Measurements from ENCODE around the gene CAP2.

Gene CAP2

GRCh38 chr6:17511084-17511483 lies 117.7 kb downstream of the CAP2 start:
- no peak for DNase-seq
- H3K36me3 ChIP-seq (ENCODE audit: control insufficient read depth in 1 of 2, insufficient read depth in 2 of 2, low read length in 2 of 2), result peaks cover 24 to 38% of the 10 kb centered on the region in 2 experiments
- no peak overlapping the region for H4K12ac ChIP-seq (ENCODE audit: low read depth, low read length)
- no peak overlapping the region for H2BK120ac ChIP-seq (ENCODE audit: insufficient read depth, low read length, poor library complexity)
- no peak overlapping the region for H2AK5ac ChIP-seq (ENCODE audit: low read length)
- H2BK5ac ChIP-seq (ENCODE audit: low read depth, low read length, poor library complexity), result no peak overlapping the region
- no peak overlapping the region for H3K14ac ChIP-seq (ENCODE audit: low read length)
- no peak overlapping the region for H2BK12ac ChIP-seq (ENCODE audit: low read length)
- no peaks in the 10 kb centered on the region for H3K79me1 ChIP-seq (ENCODE audit: low read length)
- H3K9ac ChIP-seq (ENCODE audit: low read length), result no peak overlapping the region
- no CpG with 5 or more reads among the region's 11 CpGs for WGBS (ENCODE audit: extremely low coverage, insufficient coverage, insufficient read length)
- no peaks in the 10 kb centered on the region for H3K27me3 ChIP-seq (ENCODE audit: insufficient read depth, low read length)
- no peak overlapping the region for H3K27ac ChIP-seq (ENCODE audit: low read depth, low read length)
- H4K91ac ChIP-seq (ENCODE audit: low read depth, low read length), result no peak overlapping the region
- no peak overlapping the region for H3K23ac ChIP-seq (ENCODE audit: low read length)
- H3K79me2 ChIP-seq (ENCODE audit: control insufficient read depth, insufficient read depth, low read length, poor library complexity), result no peaks in the 10 kb centered on the region
- no peak overlapping the region for H2AFZ ChIP-seq (ENCODE audit: insufficient read depth, low read length, poor library complexity)
- H3K4me3 ChIP-seq (ENCODE audit: low read depth, low read length), result no peak overlapping the region
- H3K9me3 ChIP-seq (ENCODE audit: insufficient read depth, low read depth, low read length), result no peaks in the 10 kb centered on the region
- peaks cover 0 to under 1% of the 10 kb centered on the region in 2 experiments for H3K4me1 ChIP-seq (ENCODE audit: control insufficient read depth in 1 of 2, insufficient read depth in 2 of 2, low read length in 2 of 2)
- H4K8ac ChIP-seq (ENCODE audit: low read depth, low read length), result no peak overlapping the region
- no peak overlapping the region for H3K4ac ChIP-seq (ENCODE audit: low read depth, low read length)
- no peak overlapping the region for H3K18ac ChIP-seq (ENCODE audit: low read length)
- H3K4me2 ChIP-seq (ENCODE audit: low read length), result no peak overlapping the region

- Histone ChIP-seq H4K91ac (ENCODE audit: low read depth, low read length) (no peak overlapping the region), H3K4me2 (ENCODE audit: low read length) (no peak overlapping the region), H2BK12ac (ENCODE audit: low read length) (no peak overlapping the region), H2AK5ac (ENCODE audit: low read length) (no peak overlapping the region), H3K36me3 (ENCODE audit: control insufficient read depth in 1 of 2, insufficient read depth in 2 of 2, low read length in 2 of 2) (peaks cover 24 to 38% of the 10 kb centered on the region in 2 experiments), H3K4ac (ENCODE audit: low read depth, low read length) (no peak overlapping the region), H3K79me1 (ENCODE audit: low read length) (no peaks in the 10 kb centered on the region), H2BK120ac (ENCODE audit: insufficient read depth, low read length, poor library complexity) (no peak overlapping the region), H3K79me2 (ENCODE audit: control insufficient read depth, insufficient read depth, low read length, poor library complexity) (no peaks in the 10 kb centered on the region), H2AFZ (ENCODE audit: insufficient read depth, low read length, poor library complexity) (no peak overlapping the region), H3K18ac (ENCODE audit: low read length) (no peak overlapping the region), H2BK5ac (ENCODE audit: low read depth, low read length, poor library complexity) (no peak overlapping the region), H4K8ac (ENCODE audit: low read depth, low read length) (no peak overlapping the region), H3K4me1 (ENCODE audit: control insufficient read depth in 1 of 2, insufficient read depth in 2 of 2, low read length in 2 of 2) (no peaks in the 10 kb centered on the region), H3K9ac (ENCODE audit: low read length) (no peak overlapping the region), H3K27ac (ENCODE audit: low read depth, low read length) (no peak overlapping the region), H3K14ac (ENCODE audit: low read length) (no peak overlapping the region), H3K23ac (ENCODE audit: low read length) (no peak overlapping the region), H3K27me3 (ENCODE audit: insufficient read depth, low read length) (no peaks in the 10 kb centered on the region), H3K4me3 (ENCODE audit: low read depth, low read length) (no peak overlapping the region), H3K9me3 (ENCODE audit: insufficient read depth, low read depth, low read length) (no peaks in the 10 kb centered on the region), H4K12ac (ENCODE audit: low read depth, low read length) (no peak overlapping the region)
- no CpG with 5 or more reads among the region's 7 CpGs for WGBS (ENCODE audit: extremely low coverage, insufficient coverage, insufficient read length)
- DNase-seq, result no peak
These were observed 118.2 kb downstream of the CAP2 start for GRCh38 chr6:17511580-17511979.

GRCh38 chr6:17519120-17519519 lies 125.7 kb downstream of the CAP2 start:
- Histone ChIP-seq H3K18ac (ENCODE audit: low read length) (no peak overlapping the region), H2BK12ac (ENCODE audit: low read length) (no peak overlapping the region), H3K79me1 (ENCODE audit: low read length) (no peaks in the 10 kb centered on the region), H2AFZ (ENCODE audit: insufficient read depth, low read length, poor library complexity) (no peak overlapping the region), H3K27me3 (ENCODE audit: insufficient read depth, low read length) (no peaks in the 10 kb centered on the region), H3K4me1 (ENCODE audit: control insufficient read depth in 1 of 2, insufficient read depth in 2 of 2, low read length in 2 of 2) (no peaks in the 10 kb centered on the region), H2AK5ac (ENCODE audit: low read length) (no peak overlapping the region), H3K27ac (ENCODE audit: low read depth, low read length) (no peak overlapping the region), H2BK120ac (ENCODE audit: insufficient read depth, low read length, poor library complexity) (no peak overlapping the region), H2BK5ac (ENCODE audit: low read depth, low read length, poor library complexity) (no peak overlapping the region), H3K4me2 (ENCODE audit: low read length) (no peak overlapping the region), H4K12ac (ENCODE audit: low read depth, low read length) (no peak overlapping the region), H3K79me2 (ENCODE audit: control insufficient read depth, insufficient read depth, low read length, poor library complexity) (no peaks in the 10 kb centered on the region), H3K23ac (ENCODE audit: low read length) (no peak overlapping the region), H3K9me3 (ENCODE audit: insufficient read depth, low read depth, low read length) (peaks cover 2% of the 10 kb centered on the region), H4K91ac (ENCODE audit: low read depth, low read length) (no peak overlapping the region), H3K9ac (ENCODE audit: low read length) (no peak overlapping the region), H4K8ac (ENCODE audit: low read depth, low read length) (no peak overlapping the region), H3K4me3 (ENCODE audit: low read depth, low read length) (no peak overlapping the region), H3K14ac (ENCODE audit: low read length) (no peak overlapping the region), H3K36me3 (ENCODE audit: control insufficient read depth in 1 of 2, insufficient read depth in 2 of 2, low read length in 2 of 2) (peaks cover 21 to 29% of the 10 kb centered on the region in 2 experiments), H3K4ac (ENCODE audit: low read depth, low read length) (no peak overlapping the region)
- no CpG with 5 or more reads among the region's 5 CpGs for WGBS (ENCODE audit: extremely low coverage, insufficient coverage, insufficient read length)
- peak; percentile 59 to 63 for DNase-seq

GRCh38 chr6:17525637-17526036 lies 132.2 kb downstream of the CAP2 start:
- WGBS (ENCODE audit: extremely low coverage, insufficient coverage, insufficient read length), result no CpG with 5 or more reads among the region's 3 CpGs

More at GRCh38 chr6:17525637-17526036, 132.2 kb downstream of the CAP2 start:
- H3K14ac ChIP-seq (ENCODE audit: low read length), result no peak overlapping the region
- H3K27me3 ChIP-seq (ENCODE audit: insufficient read depth, low read length), result no peaks in the 10 kb centered on the region
- no peak overlapping the region for H3K18ac ChIP-seq (ENCODE audit: low read length)
- no peak overlapping the region for H2BK5ac ChIP-seq (ENCODE audit: low read depth, low read length, poor library complexity)
- no peaks in the 10 kb centered on the region for H3K79me1 ChIP-seq (ENCODE audit: low read length)
- no peak overlapping the region for H4K8ac ChIP-seq (ENCODE audit: low read depth, low read length)
- no peak for DNase-seq
- H4K91ac ChIP-seq (ENCODE audit: low read depth, low read length), result no peak overlapping the region
- no peaks in the 10 kb centered on the region for H3K79me2 ChIP-seq (ENCODE audit: control insufficient read depth, insufficient read depth, low read length, poor library complexity)
- no peak overlapping the region for H3K9ac ChIP-seq (ENCODE audit: low read length)
- no peak overlapping the region for H3K4me2 ChIP-seq (ENCODE audit: low read length)
- no peak overlapping the region for H2BK12ac ChIP-seq (ENCODE audit: low read length)
- no peaks in the 10 kb centered on the region for H3K4me1 ChIP-seq (ENCODE audit: control insufficient read depth in 1 of 2, insufficient read depth in 2 of 2, low read length in 2 of 2)
- no peak overlapping the region for H3K27ac ChIP-seq (ENCODE audit: low read depth, low read length)
- H4K12ac ChIP-seq (ENCODE audit: low read depth, low read length), result no peak overlapping the region
- H2BK120ac ChIP-seq (ENCODE audit: insufficient read depth, low read length, poor library complexity), result no peak overlapping the region
- no peak overlapping the region for H3K4ac ChIP-seq (ENCODE audit: low read depth, low read length)
- no peak overlapping the region for H2AK5ac ChIP-seq (ENCODE audit: low read length)
- no peak overlapping the region for H3K23ac ChIP-seq (ENCODE audit: low read length)
- peaks cover 8 to 13% of the 10 kb centered on the region in 2 experiments for H3K36me3 ChIP-seq (ENCODE audit: control insufficient read depth in 1 of 2, insufficient read depth in 2 of 2, low read length in 2 of 2)
- H3K9me3 ChIP-seq (ENCODE audit: insufficient read depth, low read depth, low read length), result peaks cover 2% of the 10 kb centered on the region
- H3K4me3 ChIP-seq (ENCODE audit: low read depth, low read length), result no peak overlapping the region
- H2AFZ ChIP-seq (ENCODE audit: insufficient read depth, low read length, poor library complexity), result no peak overlapping the region

Data from trophoblast cell (in vitro differentiated cells and primary cell).